Activated naive CD4-positive, alpha-beta T cell treated with anti-CD3 and anti-CD28 coated beads, Interleukin-2, amount 50 U/mL, for 16 hours (primary cell): ENCODE measurements around the gene YDJC.
"Not testable (repeated sequence)": the region's sequence is repeated elsewhere in the genome, so short reads cannot be mapped to it uniquely, and the experiment has no call there.

Source experiments
- DNase-seq: peaks from one replicate; pipeline ENCODE4 v3.0.0-alpha.2; 2020

YDJC gene, protein sequence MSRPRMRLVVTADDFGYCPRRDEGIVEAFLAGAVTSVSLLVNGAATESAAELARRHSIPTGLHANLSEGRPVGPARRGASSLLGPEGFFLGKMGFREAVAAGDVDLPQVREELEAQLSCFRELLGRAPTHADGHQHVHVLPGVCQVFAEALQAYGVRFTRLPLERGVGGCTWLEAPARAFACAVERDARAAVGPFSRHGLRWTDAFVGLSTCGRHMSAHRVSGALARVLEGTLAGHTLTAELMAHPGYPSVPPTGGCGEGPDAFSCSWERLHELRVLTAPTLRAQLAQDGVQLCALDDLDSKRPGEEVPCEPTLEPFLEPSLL

DNA sequence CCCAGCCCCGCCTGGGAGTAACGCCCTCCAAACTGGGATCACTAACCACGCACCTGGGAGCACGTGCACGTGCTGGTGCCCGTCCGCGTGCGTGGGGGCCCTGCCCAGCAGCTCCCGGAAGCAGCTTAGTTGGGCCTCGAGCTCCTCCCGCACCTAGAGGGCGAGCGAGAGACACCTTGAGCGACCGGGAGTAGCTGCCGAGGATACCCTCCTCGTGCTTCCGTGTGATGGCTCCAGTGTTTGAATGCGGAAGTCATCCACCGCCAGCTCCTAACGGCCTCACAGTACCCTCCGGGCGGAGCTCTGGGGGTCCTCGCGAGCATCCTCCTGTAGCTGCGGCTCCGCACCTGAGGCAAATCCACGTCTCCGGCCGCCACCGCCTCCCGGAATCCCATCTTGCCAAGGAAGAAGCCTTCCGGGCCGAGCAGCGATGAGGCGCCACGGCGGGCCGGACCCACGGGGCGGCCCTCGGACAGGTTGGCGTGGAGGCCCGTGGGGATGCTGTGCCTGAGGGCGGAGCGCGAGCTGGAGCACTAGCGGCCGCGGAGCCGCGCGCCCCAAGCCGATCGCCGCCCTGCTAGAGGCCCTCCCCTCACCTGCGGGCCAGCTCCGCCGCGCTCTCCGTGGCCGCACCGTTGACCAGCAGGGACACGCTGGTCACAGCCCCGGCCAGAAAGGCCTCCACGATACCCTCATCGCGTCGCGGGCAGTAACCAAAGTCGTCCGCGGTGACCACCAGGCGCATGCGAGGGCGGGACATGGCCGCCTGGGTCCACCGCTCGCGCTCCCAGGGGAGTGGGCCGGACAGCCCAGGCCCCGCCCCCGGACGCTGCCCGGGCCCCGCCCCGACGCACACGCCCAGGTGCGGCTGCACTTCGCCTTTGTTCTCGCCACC, at the start of gene YDJC:
TSS of gene YDJC (minus strand) at position 768 of the 895 bp plus-strand sequence. CDS start at position 760, 8 bp downstream.
- peak; percentile 97 for DNase-seq

DNA sequence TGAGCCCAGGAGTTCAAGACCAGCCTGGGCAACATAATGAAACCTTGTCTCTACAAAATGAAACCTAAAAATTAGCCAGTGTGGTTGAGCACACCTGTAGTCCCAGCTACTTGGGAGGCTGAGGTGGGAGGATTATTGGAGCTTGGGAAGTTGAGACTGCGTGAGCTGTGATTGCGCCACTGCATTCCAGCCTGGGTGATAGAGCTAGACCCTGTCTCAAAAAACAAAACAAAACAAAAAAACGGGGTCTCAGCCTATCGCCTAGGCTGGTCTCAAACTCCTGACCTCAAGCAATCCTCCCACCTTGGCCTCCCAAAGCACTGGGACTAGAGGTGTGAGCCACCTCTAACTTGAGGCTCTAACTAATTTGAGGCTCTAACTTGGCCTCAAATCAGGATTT, 49.6 kb upstream of the YDJC start:
- no peak for DNase-seq

DNA sequence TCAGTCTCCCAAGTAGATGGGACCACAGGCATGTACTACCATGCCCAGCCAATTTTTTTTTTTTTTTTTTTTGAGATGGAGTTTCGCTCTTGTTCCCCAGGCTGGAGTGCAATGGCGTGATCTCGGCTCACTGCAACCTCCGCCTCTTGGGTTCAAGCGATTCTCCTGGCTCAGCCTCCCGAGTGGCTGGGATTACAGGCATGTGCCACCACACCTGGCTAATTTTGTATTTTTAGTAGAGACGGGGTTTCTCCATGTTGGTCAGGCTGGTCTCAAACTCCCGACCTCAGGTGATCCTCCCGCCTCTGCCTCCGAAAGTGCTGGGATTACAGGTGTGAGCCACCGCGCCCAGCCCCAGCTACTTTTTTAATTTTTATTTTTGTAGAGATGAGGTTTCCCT, 49.0 kb upstream of the YDJC start:
- DNase-seq = not testable (repeated sequence)

DNA sequence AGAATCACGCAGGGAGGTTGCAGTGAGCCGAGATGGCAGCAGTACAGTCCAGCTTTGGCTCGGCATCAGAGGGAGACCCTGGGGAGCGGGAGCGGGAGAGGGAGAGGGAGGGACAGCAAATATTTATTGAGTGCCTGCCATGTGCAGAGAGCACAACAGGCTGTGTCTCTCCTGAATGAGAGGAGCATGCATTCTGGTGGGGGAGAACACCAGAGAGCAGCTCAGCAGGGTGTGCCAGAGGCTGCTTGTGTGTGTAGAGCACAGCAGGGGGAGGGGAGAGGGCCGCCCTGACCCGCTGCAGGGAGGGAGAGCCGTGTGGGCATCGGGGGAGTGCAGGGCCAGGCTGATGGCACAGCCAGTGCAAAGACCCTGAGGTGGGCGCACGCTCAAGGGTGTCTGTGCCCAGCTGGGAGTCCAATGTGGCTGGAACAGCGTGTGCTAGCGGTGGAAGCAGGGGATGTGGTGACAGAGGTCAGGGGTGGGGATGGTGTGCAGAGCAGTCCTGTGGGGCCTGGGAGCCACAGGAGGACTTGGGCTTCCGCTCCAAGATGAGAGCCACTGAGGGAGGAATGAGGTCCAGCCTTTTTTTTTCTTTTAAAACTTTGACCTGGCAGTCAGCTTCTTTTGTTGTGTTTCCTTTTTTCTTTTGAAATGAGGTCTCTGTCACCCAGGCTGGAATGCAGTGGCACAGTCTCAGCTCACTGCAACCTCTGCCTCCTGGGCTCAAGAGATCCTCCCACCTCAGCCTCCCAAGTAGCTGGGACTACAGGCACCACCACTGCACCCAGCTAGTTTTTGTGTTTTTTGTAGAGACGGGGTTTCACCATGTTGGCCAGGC, 48.0 kb upstream of the YDJC start:
- no peak for DNase-seq

DNA sequence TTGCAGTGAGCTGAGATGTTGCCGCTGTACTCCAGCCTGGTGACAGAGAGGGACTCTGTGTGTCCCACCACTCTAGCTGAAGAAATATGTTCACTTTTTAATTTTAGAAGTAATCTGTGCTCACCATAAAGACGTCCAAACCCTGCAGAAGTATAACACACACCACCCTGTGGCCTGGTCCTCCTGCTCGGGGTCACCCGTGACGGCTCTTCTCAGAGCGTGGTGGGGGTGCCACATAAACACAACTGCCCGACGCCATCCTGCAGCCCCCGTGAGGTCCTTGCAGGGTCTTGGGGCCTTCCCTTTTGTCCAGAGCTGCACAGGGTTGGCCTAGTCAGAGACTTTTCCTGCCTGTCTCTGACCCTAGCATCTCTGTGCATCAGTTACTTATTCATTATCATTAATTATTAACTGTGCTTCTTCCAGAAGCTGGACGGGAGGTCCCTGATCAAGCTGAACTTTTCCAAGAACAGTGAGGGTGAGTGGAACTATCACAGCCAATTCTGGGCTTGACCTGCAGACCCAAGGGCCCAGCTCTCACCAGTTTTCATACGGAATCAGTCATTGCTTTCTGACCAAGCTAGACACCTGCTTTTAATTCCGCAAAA, 44.9 kb upstream of the YDJC start:
- no peak for DNase-seq

DNA sequence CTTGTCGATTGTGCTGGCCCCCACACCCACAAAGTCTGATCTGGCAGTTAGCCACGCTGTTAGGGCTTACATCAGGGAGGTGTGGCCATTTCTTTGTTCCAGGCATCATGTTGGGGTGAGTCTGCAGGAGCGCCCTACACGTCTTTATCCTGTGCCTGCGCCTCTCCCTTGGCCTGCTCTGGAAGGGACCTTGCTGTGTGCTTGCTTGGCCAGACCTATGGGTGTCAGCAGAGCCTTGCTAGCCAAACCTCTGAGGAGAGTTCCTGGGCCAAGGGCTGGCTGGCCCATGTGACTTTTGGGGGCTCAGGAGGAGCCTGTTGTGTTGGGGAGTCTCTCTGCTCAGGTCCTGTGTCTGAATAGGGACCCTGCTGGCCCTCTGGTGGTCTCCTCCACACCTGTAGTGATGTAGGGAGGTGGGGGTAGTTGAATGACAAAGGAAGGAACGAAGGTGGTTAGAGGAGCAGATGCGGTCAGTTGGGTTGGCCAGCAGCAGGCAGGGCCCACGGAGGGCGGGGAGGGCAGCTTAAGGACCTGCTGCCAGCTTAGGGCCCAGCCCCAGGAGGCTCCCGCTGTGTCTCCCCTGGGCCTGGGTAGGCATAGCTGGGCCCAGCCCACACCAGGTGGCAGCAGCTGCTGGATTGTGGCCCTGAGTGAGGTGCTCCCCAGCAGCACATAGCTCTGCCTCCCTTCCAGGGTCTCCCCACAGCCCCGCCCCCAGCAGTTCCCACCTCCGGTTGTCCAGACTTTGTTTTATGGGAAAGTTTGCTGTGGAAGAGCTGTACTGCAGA, 43.9 kb upstream of the YDJC start:
- DNase-seq = no peak

DNA sequence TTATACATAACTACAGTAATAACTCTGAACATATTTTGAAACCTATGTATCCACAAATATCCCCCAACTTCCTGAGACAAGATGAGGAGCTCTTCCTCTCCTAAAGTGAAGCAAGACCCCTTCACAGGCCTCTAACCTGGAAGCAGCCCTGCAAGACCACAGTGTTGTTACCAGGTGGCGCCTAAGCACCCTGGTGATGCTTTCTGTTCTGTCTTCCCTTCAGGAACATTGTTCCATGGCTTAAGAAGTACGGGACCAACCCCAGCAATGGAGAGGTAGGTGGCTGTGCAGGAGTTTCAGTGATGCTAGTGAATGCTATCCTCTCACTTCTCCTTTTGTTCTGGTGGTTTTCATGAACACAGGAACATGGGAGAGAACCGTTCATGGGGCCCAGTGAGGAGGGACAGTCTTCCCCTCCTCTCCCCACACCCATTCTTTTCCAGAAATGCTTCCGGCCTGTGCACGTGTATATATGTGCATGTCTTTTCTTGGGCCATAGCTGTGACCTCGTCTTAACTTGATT, 42.3 kb upstream of the YDJC start:
- no peak for DNase-seq

DNA sequence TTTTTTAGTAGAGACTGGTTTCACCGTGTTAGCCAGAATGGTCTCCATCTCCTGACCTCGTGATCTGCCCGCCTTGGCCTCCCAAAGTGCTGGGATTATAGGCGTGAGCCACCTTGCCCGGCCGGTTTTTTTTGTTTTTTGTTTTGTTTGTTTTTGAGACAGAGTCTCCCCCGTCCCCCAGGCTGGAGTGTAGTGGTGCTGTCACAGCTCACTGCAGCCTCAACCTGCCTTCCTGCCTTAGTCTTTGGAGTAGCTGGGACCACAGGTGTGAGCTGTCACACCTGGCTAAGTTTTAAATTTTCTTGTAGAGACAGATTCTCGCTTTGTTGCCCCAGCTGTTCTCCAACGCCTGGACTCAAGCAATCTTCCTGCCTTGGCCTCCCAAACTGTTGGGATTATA, 39.2 kb upstream of the YDJC start:
- no peak for DNase-seq

DNA sequence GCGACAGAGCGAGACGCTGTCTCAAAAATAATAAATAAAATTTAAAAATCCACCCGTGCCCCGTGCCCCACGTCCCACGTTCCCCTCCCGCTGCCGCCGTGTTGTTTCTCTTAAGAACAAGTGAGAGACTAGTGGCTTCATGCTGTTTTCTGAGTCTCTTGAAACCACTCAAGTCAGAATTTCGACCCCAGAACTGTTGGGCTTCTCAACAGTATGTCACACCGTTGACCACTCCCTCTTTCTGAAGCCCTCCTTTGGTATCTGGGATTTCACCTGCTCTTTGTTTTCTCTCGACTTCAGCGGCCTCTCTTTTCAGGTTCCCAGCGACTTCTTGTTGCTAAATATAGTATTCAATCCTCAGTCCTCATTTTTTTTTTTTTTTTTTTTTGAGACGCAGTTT, 37.0 kb upstream of the YDJC start:
- no peak for DNase-seq

DNA sequence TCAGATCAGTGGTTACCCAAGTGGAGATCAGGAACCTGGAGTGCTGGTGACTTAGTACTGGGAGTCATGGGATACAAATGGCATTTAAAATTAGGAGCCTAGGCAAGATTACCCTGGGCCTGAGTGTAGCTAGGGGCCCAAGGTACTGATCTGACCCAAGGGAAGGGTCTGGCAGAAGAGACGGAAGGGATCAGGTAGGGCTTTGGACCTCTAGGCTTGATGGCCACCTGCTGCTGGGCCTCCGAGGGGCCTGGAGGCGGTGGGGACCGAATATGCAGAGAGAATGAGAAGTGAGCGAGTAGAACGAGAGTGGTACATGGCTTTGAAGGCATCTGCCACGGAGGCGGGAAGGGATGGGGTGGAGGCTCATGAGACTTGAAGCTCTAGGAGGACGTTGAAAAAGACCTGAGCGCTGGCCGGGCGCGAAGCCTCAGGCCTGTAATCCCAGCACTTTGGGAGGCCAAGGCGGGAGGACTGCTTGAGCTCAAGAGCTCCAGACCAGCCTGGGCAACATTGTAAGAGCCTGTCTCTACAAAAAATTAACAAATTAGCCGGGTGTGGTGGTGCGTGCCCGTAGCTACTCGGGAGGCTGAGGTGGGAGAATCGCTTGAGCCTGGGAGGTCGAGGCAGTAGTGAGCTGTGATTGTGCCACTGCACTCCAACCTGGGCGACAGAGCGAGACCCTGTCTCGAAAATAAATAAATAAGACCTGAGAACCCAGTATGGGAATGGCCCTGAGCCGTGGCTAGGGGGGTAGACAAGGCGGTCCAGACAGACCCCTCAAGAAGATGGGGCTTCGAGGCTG, 35.4 kb upstream of the YDJC start:
- no peak for DNase-seq

DNA sequence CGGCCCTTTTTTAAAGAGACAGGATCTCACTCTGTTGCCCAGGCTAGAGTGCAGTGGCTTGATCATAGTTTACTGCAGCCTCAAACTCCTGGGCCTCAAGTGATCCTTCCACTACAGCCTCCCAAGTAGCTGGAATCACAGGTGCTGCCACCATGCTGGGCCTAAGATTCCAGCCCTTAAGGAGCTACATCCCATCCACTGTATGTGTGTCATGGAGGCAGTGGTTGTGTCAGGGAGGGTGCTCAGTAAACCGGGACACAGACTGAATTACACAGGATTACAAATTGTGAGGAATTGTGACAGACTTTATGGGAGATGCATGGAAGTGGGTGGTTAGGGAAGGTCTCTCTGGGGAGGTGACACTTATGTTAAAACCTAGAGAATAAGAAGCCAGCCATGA, 33.9 kb upstream of the YDJC start:
- DNase-seq = no peak

DNA sequence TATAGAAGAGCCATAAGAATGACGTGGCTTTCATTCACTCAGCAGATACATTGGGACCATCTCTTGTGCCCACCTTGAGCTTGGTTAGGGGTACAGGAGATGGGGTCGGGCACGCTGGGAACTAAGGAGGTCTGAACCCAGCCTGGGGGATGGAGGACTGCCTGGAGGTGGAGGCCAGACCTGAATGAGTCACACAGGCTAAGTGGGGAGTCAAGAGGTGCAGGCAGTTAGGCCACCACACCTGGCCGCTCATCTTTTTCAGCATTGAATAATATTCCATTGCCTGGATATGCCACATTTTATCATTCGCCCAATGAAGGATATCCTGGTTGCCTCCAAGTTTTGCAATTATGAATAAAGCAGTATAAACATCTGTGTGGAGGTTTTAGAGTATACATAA, 32.2 kb upstream of the YDJC start:
- DNase-seq = no peak

DNA sequence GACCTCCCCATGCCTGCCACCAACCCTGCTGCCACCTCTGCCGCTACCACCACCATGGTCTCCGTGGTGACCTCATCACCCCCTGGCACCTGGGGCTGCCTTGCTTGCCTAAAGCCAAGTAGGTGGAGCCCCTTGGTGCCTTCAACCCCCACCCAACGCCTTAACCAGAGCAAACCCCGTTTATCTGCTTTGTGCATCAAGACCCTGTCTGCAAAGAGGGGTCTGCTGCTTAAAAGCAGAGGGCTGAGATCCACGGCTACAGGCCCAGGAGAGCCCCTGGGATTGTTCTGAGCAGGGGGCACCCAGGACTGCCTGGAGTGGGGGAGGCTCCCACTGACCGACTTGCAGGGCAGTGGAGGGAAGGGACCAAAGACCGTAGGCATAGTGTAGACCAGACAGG, 31.1 kb upstream of the YDJC start:
- no peak for DNase-seq

DNA sequence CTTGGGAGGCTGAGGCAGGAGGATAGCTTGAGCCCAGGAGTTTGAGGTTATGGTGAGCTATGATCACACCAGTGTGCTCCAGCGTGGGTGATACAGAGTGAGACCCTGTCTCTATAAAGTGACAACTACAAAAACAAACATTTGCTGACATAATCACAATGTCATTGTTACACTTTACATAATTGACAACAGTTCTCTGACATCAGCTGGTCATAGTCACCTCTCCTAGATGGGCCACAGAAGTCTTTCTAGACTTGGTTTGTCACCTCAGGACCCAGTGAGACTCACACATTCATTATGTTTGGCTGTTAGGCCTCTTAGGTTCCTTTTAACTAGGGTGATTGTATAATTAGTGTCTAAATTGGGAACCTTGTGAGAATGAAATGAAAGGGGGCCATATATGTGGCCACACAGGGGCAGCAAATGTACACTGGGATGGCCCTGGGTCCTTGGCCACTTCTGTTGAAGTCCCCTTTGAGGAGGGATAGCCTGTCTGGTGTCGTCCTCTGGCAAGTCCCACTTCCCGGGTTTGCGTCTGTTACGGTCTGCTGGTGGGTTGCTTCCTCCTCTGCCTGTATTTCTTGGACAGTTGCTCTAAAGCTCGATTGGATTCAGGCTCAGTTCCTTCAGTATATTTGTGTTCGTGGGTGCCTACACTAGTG, 30.2 kb upstream of the YDJC start:
- DNase-seq = no peak

DNA sequence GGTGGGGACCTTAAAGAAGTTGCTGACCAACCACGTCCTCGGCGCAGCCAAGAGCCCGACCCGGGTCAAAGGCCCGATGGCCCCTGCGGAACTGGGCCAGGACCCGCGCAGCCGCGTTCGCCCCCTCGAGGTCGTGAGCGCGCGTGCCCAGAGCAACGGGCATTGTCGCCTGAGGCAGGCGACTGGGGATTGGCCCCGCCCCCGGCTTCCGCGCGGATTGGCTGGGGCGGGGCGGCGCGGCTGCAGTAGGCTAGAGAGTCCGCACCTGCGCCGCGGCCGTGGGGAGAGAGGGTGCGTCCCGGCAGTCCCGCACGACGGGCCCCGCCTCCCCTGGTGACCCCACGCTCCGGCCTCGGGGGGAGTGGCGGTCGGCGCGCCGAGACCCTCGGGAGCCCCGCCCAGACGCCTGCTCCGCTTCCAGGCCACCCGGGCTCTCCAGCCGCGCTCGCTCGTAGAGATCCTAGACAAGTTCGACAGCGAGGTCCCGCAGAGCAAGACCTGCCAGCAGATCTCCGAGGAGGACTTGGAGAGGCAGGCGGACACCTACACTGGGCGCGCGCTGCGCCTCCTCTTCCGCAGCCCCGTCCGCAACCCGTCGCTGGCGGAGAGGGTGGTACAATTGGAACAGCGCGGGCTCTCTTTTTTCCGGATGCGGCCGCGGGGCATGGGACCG, 27.7 kb upstream of the YDJC start:
- peak; percentile 81 for DNase-seq

DNA sequence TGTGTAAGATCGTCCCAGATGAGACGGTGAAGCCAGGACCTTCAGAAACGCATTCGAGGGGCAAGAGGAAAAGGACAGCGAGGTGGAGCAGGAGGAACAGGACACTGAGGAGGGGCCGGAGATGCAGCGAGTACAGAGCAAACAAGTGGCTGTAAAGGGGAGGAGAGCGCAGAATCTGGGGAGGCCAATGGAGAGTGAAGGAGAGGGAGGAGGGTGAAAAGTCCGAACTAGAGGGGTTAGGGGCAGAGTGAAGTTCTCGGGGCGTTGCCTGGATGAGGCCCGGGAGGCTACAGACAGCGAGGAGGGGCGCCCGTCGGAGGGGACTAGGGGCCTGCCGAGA, 27.2 kb upstream of the YDJC start:
- DNase-seq = no peak

DNA sequence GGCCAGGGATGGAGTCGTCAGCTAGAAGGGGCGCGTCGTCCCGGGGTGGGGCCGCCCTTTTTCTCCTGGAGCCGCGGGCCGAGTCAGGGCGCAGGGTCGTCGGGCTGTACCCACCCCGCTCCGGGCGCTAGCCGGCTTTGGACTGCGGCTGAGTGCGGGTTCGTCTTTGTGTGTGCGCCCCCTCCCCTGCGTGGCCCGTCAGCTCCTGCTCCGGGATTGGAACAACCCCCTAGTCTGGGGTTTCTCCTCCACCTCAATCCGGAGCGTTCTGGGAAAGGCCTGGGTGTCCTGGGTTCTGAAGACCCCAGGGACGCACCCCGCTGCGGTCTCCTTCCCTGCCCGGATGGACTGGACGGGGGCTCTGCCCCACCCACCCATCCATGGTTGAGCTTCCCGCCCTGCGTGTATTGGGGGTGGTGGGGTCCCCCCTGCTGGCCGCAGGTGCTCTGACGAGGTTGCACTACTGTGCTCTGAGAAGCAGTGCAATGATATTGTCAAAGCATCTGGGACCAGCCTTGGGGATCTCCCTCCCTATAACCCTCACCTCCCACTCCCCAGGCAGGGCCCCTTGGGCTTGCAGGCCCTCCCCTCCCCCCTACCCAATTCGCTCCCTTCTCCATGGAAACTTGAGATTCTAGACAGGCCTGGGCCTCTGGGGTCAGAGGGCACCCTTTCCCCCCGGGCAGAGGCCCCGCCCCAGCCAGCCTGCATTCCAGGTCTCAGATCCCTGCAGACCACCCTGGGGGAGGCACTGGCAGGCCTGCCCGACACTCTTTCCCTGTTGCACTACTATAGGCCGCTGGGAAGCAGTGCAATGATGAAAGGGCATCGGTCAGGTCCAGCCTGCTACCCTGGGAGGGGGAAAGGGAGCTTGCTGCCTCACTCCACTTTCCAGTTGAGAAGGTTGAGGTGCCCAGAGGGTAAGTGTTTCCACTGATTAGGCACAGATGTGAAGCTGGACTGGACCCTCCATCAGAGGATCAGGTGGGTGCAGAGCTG, 23.0 kb upstream of the YDJC start:
- no peak for DNase-seq

DNA sequence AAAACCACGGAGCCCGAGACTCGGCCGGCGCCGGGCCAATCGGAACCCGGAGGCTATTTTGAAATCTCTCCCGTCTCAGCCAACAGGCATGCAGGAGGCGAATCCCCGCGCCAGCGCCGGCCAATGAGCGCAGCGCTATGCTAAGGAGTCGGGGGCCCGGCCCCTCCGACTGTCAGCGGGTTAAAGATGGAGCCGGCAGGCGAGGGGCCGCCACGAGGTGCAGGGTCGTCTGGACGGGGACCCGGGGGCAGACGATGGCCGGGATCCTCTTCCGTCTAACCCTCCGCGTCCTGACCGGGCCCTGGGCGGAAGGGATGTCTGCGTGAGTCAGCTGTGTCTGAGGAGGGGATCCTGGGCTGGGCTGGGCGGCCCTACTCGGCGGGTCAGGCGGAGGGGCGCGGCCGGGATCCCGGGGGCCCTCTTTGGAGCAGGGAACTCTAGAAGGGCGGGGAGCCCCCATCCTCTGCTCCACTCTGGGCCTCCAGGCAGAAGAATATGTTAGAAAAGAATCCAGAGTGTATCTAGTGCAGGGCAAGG, 22.3 kb upstream of the YDJC start:
- peak; percentile 83 for DNase-seq
